ENCODE data around the gene PTPRA. TPM values are rescaled to one million over a fixed set of nuclear protein-coding genes. Genes with fewer than 3 reads are reported as not detected.

Gene PTPRA
- total RNA-seq, 1 donor from 2014 or later: 43.6 TPM

- Mint-ChIP-seq H3K27me3 (no peaks in the 10 kb centered on the region), H3K36me3 (ENCODE audit: low read depth) (peaks cover 37% of the 10 kb centered on the region), H3K4me3 (no peak overlapping the region), H3K4me1 (peaks cover 2% of the 10 kb centered on the region), H3K9me3 (no peaks in the 10 kb centered on the region), H3K27ac (no peak overlapping the region)
- TF ChIP-seq CTCF (IDR thresholded peaks at IDR 0.05): no peak
- ChIA-PET POLR2A (no interaction called here), CTCF (no interaction called here)
- intact Hi-C loops (cut with micrococcal nuclease): loop anchor here (5.0 kb wide), 2 partner anchors 112 to 1592 kb away; partner anchors contain the start of genes FKBP1A and PTPRA
- peak; percentile 57 for ATAC-seq (ENCODE audit: low read depth)
- DNase-seq: no peak
These were observed 110.8 kb downstream of the PTPRA start for GRCh38 chr20:2984028-2984501.

- ATAC-seq (ENCODE audit: low read depth) (no peak), DNase-seq (no peak)
- H3K36me3 Mint-ChIP-seq (ENCODE audit: low read depth): peaks cover 44% of the 10 kb centered on the region
- ChIA-PET POLR2A (interaction anchor here (0.6 kb wide), 1 partner anchor 101 kb away, joined by 3 read pairs; no protein-coding TSS in a partner anchor), CTCF (no interaction called here)
- H3K27ac Mint-ChIP-seq: no peak overlapping the region
- intact Hi-C loops (cut with micrococcal nuclease): loop anchor here (5.0 kb wide), 2 partner anchors 113 to 1593 kb away; partner anchors contain the start of genes FKBP1A and PTPRA
- H3K27me3 Mint-ChIP-seq: no peaks in the 10 kb centered on the region
- no peak for TF ChIP-seq CTCF (IDR thresholded peaks at IDR 0.05)
- no peak overlapping the region for H3K4me3 Mint-ChIP-seq
- peaks cover 2% of the 10 kb centered on the region for H3K4me1 Mint-ChIP-seq
- no peaks in the 10 kb centered on the region for H3K9me3 Mint-ChIP-seq
These were observed 111.8 kb downstream of the PTPRA start for GRCh38 chr20:2984956-2985661.

GRCh38 chr20:2986466-2986865 is 113.2 kb downstream of the PTPRA start:
- ATAC-seq (ENCODE audit: low read depth) (no peak), DNase-seq (no peak)
- Mint-ChIP-seq H3K36me3 (ENCODE audit: low read depth) (peaks cover 50% of the 10 kb centered on the region), H3K27me3 (no peaks in the 10 kb centered on the region), H3K27ac (no peak overlapping the region), H3K9me3 (no peaks in the 10 kb centered on the region), H3K4me1 (peaks cover 2% of the 10 kb centered on the region), H3K4me3 (no peak overlapping the region)
- ChIA-PET POLR2A (no interaction called here), CTCF (interaction anchor here (0.8 kb wide), 1 partner anchor 14 kb away, joined by 3 read pairs; no protein-coding TSS in a partner anchor)
- intact Hi-C loops (cut with micrococcal nuclease): no loop called here
- TF ChIP-seq CTCF (IDR thresholded peaks at IDR 0.05): no peak

- Mint-ChIP-seq H3K36me3 (ENCODE audit: low read depth) (peaks cover 63% of the 10 kb centered on the region), H3K4me1 (no peaks in the 10 kb centered on the region), H3K4me3 (no peak overlapping the region), H3K9me3 (no peaks in the 10 kb centered on the region), H3K27me3 (no peaks in the 10 kb centered on the region), H3K27ac (no peak overlapping the region)
- TF ChIP-seq CTCF (IDR thresholded peaks at IDR 0.05): no peak
- POLR2A ChIA-PET: no interaction called here
- DNase-seq: no peak
- ATAC-seq (ENCODE audit: low read depth): no peak
- intact Hi-C loops (cut with micrococcal nuclease): no loop called here
- CTCF ChIA-PET: no interaction called here
These were observed 114.6 kb downstream of the PTPRA start for GRCh38 chr20:2987861-2988260.

GRCh38 chr20:2991532-2991931 is 118.3 kb downstream of the PTPRA start:
- ChIA-PET POLR2A (no interaction called here), CTCF (no interaction called here)
- Mint-ChIP-seq H3K36me3 (ENCODE audit: low read depth) (peaks cover 91% of the 10 kb centered on the region), H3K27me3 (no peaks in the 10 kb centered on the region), H3K4me1 (no peaks in the 10 kb centered on the region), H3K4me3 (no peak overlapping the region), H3K9me3 (no peaks in the 10 kb centered on the region), H3K27ac (no peak overlapping the region)
- TF ChIP-seq CTCF (IDR thresholded peaks at IDR 0.05): no peak
- ATAC-seq (ENCODE audit: low read depth) (no peak), DNase-seq (no peak)
- intact Hi-C loops (cut with micrococcal nuclease): no loop called here

All from activated B cell treated with CpG ODN at 0.5 μM for 24 hours (primary cell).